ENCODE measurements around the gene TAS2R43. TPM values are rescaled to one million over a fixed set of nuclear protein-coding genes. Genes with fewer than 3 reads are reported as not detected.
"Not testable (repeated sequence)": the region's sequence is repeated elsewhere in the genome, so short reads cannot be mapped to it uniquely, and the experiment has no call there.

The TAS2R43 gene
- total RNA-seq, 1 donor from 2014 or later: not detected

DNA sequence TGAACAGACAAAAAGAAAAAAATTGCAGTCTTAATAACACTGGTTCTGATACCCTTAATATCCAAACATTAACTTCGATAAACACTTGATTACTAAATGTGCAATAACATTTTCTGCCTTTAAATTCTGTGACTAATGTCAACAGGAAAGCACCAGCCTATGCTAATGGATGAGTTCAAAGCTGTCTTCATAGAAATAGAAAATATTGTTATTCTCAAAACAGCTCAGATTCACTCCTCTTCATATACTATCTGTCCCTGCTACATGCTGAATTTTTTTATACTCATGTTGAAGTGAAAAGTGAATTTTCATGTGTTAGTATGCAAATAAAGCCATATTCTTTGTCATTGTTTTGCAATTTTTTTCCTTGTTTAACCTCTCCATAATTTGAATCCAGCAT is 13.9 kb downstream of the TAS2R43 start:
- no peak for DNase-seq (ENCODE audit: low read depth)
- no peak overlapping the region for H3K4me3 ChIP-seq (ENCODE audit: low read depth, low read length)
- TF ChIP-seq, protein P1, sequence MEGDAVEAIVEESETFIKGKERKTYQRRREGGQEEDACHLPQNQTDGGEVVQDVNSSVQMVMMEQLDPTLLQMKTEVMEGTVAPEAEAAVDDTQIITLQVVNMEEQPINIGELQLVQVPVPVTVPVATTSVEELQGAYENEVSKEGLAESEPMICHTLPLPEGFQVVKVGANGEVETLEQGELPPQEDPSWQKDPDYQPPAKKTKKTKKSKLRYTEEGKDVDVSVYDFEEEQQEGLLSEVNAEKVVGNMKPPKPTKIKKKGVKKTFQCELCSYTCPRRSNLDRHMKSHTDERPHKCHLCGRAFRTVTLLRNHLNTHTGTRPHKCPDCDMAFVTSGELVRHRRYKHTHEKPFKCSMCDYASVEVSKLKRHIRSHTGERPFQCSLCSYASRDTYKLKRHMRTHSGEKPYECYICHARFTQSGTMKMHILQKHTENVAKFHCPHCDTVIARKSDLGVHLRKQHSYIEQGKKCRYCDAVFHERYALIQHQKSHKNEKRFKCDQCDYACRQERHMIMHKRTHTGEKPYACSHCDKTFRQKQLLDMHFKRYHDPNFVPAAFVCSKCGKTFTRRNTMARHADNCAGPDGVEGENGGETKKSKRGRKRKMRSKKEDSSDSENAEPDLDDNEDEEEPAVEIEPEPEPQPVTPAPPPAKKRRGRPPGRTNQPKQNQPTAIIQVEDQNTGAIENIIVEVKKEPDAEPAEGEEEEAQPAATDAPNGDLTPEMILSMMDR (conservative IDR thresholded peaks at IDR 0.05; ENCODE audit: low read depth, low read length): no peak

DNA sequence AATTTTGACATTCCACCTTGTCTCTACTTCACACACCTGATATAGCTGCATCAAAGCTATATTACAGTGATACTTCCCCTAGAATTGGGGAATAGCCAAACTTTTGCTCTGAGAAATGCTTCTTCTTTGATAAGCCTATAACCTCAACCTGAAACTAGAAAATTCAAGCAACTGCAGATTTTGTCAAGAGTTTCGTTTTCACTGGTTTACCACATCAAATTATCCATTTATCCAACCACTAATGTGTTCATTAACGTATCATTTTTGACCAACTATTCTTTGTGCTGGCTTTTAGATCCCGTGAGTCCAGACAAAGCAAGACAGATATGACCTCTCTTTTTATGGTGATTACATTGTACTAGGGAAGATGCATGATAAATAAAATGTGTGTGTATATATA is 16.5 kb downstream of the TAS2R43 start:
- DNase-seq (ENCODE audit: low read depth): no peak
- H3K4me3 ChIP-seq (ENCODE audit: low read depth, low read length): no peak overlapping the region
- TF ChIP-seq, protein P1 (conservative IDR thresholded peaks at IDR 0.05; ENCODE audit: low read depth, low read length): no peak

DNA sequence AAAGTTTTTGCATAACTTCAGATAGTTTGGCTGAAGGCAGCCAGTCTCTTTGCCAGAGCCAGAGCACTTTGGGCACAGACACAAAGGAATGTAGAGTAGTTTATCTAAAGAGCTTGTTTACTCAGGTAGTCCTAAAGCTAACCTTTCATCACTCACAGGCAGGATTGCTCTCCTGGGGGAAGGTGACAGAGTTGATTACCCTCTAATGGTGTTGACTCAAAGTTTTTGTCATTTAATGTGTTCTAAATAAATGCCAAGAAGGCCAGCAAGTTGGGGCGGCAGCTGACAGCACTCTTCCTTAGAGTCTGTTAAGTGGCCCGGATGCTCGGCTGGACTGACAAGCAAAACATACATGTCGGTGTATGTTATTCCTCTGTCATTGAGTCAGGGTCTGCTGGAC is 20.7 kb downstream of the TAS2R43 start:
- DNase-seq (ENCODE audit: low read depth): no peak
- H3K4me3 ChIP-seq (ENCODE audit: low read depth, low read length): no peak overlapping the region
- TF ChIP-seq, protein P1 (conservative IDR thresholded peaks at IDR 0.05; ENCODE audit: low read depth, low read length): no peak

DNA sequence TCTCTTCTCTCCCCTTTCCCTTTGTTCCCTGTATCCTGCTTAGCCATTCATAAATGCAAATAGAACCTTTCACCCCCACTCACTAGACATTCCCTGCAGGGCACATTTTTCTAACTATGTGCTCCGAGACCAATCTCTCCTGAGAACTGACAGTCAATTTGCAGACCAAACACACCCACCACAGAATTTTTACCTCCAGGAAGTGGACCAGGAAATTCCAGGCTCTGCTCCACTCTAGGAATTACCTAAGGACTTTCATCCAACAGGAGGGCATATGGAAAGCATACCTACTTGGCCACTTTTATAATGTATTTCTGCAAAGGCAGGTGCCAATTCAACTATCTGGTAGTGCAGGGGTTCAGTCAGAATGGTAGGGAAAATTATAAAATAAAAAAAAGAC is 21.1 kb downstream of the TAS2R43 start:
- no peak overlapping the region for H3K4me3 ChIP-seq (ENCODE audit: low read depth, low read length)
- TF ChIP-seq, protein P1 (conservative IDR thresholded peaks at IDR 0.05; ENCODE audit: low read depth, low read length): no peak
- no peak for DNase-seq (ENCODE audit: low read depth)

DNA sequence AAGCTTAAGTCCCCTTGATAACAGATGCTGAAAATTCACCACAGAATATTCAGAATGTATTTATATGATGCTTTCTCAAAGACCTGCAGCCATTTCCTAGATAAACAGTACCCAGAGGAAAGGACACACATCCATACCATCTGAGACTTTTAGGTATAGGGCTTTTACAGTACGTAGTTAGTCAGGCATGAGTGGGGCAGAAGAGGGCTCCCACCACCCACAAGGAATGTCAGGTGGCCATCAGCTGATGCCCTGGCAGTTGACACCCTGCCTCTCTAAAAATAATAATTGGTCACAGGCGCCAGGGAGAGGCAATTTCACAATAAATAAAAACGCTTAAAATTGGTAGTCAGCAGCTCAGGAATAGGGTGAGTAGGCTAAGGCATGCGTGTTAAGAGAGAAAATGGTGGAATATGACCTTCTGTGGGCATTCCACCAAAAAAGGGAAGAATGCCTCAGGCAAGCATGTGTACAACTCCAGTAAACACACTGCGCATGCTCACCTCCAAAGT is 22.2 kb downstream of the TAS2R43 start:
- TF ChIP-seq, protein P1 (conservative IDR thresholded peaks at IDR 0.05; ENCODE audit: low read depth, low read length): no peak
- no peak for DNase-seq (ENCODE audit: low read depth)
- H3K4me3 ChIP-seq (ENCODE audit: low read depth, low read length): no peak overlapping the region

DNA sequence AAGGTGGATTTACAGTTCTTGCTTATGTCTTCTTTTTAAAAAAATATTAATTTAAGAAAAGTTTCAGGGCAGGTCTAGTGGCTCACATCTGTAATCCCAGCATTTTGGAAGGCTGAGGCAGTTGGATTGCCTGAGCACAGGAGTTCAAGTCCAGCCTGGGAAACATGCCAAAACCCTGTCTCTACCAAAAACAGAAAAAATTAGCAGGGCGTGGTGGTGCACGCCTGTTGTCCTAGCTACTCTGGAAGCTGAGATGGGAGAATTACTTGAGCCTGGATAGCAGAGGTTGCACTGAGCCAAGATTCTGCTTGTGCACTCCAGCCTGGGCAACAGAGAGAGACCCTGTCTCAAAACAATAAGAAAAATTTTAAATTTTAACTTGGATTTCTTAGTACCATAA is 24.6 kb downstream of the TAS2R43 start:
- TF ChIP-seq, protein P1 (conservative IDR thresholded peaks at IDR 0.05; ENCODE audit: low read depth, low read length): no peak
- DNase-seq (ENCODE audit: low read depth): no peak
- H3K4me3 ChIP-seq (ENCODE audit: low read depth, low read length): no peak overlapping the region

DNA sequence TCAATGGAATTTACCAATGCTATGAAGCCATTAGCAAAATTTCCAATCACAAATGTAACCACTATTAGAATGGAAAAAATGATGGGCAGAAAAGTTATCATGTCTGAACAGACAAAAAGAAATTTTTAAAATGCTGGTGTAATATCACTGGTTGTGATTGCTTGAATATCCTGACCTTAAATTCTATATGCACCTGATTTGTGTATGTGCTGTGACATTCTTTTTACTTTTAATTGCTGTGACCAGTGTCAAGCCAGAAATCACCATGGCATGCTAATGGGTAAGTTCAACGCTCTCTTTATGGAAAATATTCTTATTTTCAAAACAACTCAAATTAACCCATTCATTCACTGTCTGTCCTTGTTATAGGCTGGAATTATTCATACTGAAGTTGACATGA is 29.9 kb downstream of the TAS2R43 start, which contains the start of gene TAS2R46:
TAS2R46 (minus strand) TSS at position 101 of the 400 bp plus-strand sequence; CDS start at position 101, 0 bp downstream.
- not testable (repeated sequence) for H3K4me3 ChIP-seq (ENCODE audit: low read depth, low read length); DNase-seq (ENCODE audit: low read depth)

Data from epithelial cell of proximal tubule (primary cell).